ENCODE results near the gene NDRG4. TPM values are rescaled to one million over a fixed set of nuclear protein-coding genes. Genes with fewer than 3 reads are reported as not detected.

The NDRG4 gene
- total RNA-seq, 1 experiment from 2014 or later = 8.6 TPM

- CTCF ChIA-PET = interaction anchor here (0.7 to 2.3 kb wide), 5 partner anchors 155 to 366 kb away, joined by 3 to 14 read pairs (median 4); partner anchors contain the start of gene CFAP20
- DNase-seq (ENCODE audit: low read depth, low spot score) = peak; percentile 92
- H3K9ac ChIP-seq (ENCODE audit: low read length) = peak overlapping the region; percentile 12; the same call in 1 of the 2 replicates
- H4K20me1 ChIP-seq (ENCODE audit: insufficient read depth) = no peaks in the 10 kb centered on the region
- no peak overlapping the region for H2AFZ ChIP-seq (ENCODE audit: low read depth, low read length, poor library complexity, severe bottlenecking)
- intact Hi-C loops (cut with micrococcal nuclease) = loop anchor here (5.0 kb wide), 1 partner anchor 167 kb away; no protein-coding TSS in a partner anchor
- no peaks in the 10 kb centered on the region for H3K9me2 ChIP-seq (ENCODE audit: insufficient read depth)
- H3K79me2 ChIP-seq (ENCODE audit: insufficient read depth, low read length) = no peaks in the 10 kb centered on the region
- RAD21 ChIA-PET (ENCODE audit: low non-redundant PET in 1 of 2, low total read pairs in 2 of 2, uncharacterized antibody in 2 of 2, unreplicated experiment in 2 of 2) = no interaction called here
- H3K27me3 ChIP-seq (ENCODE audit: insufficient read depth, low read length) = no peaks in the 10 kb centered on the region
- H3K27ac ChIP-seq (ENCODE audit: low read depth, low read length) = no peak overlapping the region
- no peaks in the 10 kb centered on the region for H3K9me3 ChIP-seq (ENCODE audit: control insufficient read depth in 1 of 2, insufficient read depth in 1 of 2, low read depth in 1 of 2, low read length in 2 of 2)
- H3K4me2 ChIP-seq (ENCODE audit: low read length) = peak overlapping the region; percentile 31; the same call in 1 of the 2 replicates
- peaks cover 0 to 25% of the 10 kb centered on the region in 2 experiments; a peak in 3 of 4 replicates for H3K4me1 ChIP-seq (ENCODE audit: control insufficient read depth in 1 of 2, insufficient read depth in 2 of 2, low read length in 2 of 2)
- H3K36me3 ChIP-seq (ENCODE audit: control insufficient read depth in 1 of 2, insufficient read depth in 2 of 2, low read length in 2 of 2) = no peaks in the 10 kb centered on the region
- peak; percentile 58 for ATAC-seq
- no peak overlapping the region for H3K4me3 ChIP-seq (replicated peaks in 1 of 2; ENCODE audit: low read depth in 1 of 2, low read length in 2 of 2)
- TF ChIP-seq JUND (IDR thresholded peaks at IDR 0.05) (no peak), CTCF (IDR thresholded peaks at IDR 0.05 in 2 of 3, conservative IDR thresholded peaks at IDR 0.05 in 1 of 3; ENCODE audit: borderline replicate concordance in 1 of 3, insufficient read depth in 1 of 3, low read depth in 2 of 3, low read length in 2 of 3) (peak; percentile 48 to 77 (median 61); a peak in 5 of 6 replicates), RAD21 (IDR thresholded peaks at IDR 0.05; ENCODE audit: low read depth) (peak; percentile 37; the same call in 1 of the 2 replicates)
- POLR2A ChIA-PET = no interaction called here
- BruUV-seq (replicated peaks) = no TSS peak
Observed at GRCh38 chr16:58494981-58495520, 4.9 kb upstream of the NDRG4 start.

GRCh38 chr16:58495521-58496331 is 4.2 kb upstream of the NDRG4 start:
- Histone ChIP-seq H3K36me3 (ENCODE audit: control insufficient read depth in 1 of 2, insufficient read depth in 2 of 2, low read length in 2 of 2) (no peaks in the 10 kb centered on the region), H3K9me3 (ENCODE audit: control insufficient read depth in 1 of 2, insufficient read depth in 1 of 2, low read depth in 1 of 2, low read length in 2 of 2) (no peaks in the 10 kb centered on the region), H3K9ac (ENCODE audit: low read length) (peak overlapping the region; percentile 12; the same call in 1 of the 2 replicates), H3K4me2 (ENCODE audit: low read length) (peak overlapping the region; percentile 31; the same call in 1 of the 2 replicates), H3K9me2 (ENCODE audit: insufficient read depth) (no peaks in the 10 kb centered on the region), H3K79me2 (ENCODE audit: insufficient read depth, low read length) (no peaks in the 10 kb centered on the region), H3K27me3 (ENCODE audit: insufficient read depth, low read length) (no peaks in the 10 kb centered on the region), H4K20me1 (ENCODE audit: insufficient read depth) (no peaks in the 10 kb centered on the region), H2AFZ (ENCODE audit: low read depth, low read length, poor library complexity, severe bottlenecking) (no peak overlapping the region), H3K4me3 (replicated peaks in 1 of 2; ENCODE audit: low read depth in 1 of 2, low read length in 2 of 2) (no peak overlapping the region), H3K4me1 (ENCODE audit: control insufficient read depth in 1 of 2, insufficient read depth in 2 of 2, low read length in 2 of 2) (peaks cover 0 to 31% of the 10 kb centered on the region in 2 experiments; a peak in 3 of 4 replicates), H3K27ac (ENCODE audit: low read depth, low read length) (no peak overlapping the region)
- ChIA-PET POLR2A (interaction anchor here (1.6 kb wide), 1 partner anchor 159 kb away, joined by 4 read pairs; no protein-coding TSS in a partner anchor), CTCF (interaction anchor here (0.7 to 2.3 kb wide), 5 partner anchors 156 to 366 kb away, joined by 3 to 14 read pairs (median 4); partner anchors contain the start of gene CFAP20), RAD21 (ENCODE audit: low non-redundant PET in 1 of 2, low total read pairs in 2 of 2, uncharacterized antibody in 2 of 2, unreplicated experiment in 2 of 2) (no interaction called here)
- no peak for ATAC-seq
- no peak for DNase-seq (ENCODE audit: low read depth, low spot score)
- intact Hi-C loops (cut with micrococcal nuclease) = loop anchor here (5.0 kb wide), 1 partner anchor 167 kb away; no protein-coding TSS in a partner anchor
- BruUV-seq (replicated peaks) = no TSS peak
- TF ChIP-seq MAX (IDR thresholded peaks at IDR 0.05) (no peak), TCF7L2 (IDR thresholded peaks at IDR 0.05; ENCODE audit: borderline replicate concordance, extremely low read depth, insufficient read depth, insufficient read length) (no peak), CBX3 (IDR thresholded peaks at IDR 0.05; ENCODE audit: low read depth) (no peak), EZH2phosphoT487 (IDR thresholded peaks at IDR 0.05; ENCODE audit: borderline replicate concordance) (no peak), REST (IDR thresholded peaks at IDR 0.05; ENCODE audit: low read depth) (no peak), ZFX (IDR thresholded peaks at IDR 0.05) (no peak)

Data from HCT116 (cell line).